Measurements from ENCODE around the gene NMT1. TPM values are rescaled to one million over a fixed set of nuclear protein-coding genes. Genes with fewer than 3 reads are reported as not detected.

Gene NMT1
- total RNA-seq, 3 donors from 2014 or later (not counting 1 experiment from before 2014, with no cell fraction given) = 56.6 to 94.7 (median 77.6) TPM

DNA sequence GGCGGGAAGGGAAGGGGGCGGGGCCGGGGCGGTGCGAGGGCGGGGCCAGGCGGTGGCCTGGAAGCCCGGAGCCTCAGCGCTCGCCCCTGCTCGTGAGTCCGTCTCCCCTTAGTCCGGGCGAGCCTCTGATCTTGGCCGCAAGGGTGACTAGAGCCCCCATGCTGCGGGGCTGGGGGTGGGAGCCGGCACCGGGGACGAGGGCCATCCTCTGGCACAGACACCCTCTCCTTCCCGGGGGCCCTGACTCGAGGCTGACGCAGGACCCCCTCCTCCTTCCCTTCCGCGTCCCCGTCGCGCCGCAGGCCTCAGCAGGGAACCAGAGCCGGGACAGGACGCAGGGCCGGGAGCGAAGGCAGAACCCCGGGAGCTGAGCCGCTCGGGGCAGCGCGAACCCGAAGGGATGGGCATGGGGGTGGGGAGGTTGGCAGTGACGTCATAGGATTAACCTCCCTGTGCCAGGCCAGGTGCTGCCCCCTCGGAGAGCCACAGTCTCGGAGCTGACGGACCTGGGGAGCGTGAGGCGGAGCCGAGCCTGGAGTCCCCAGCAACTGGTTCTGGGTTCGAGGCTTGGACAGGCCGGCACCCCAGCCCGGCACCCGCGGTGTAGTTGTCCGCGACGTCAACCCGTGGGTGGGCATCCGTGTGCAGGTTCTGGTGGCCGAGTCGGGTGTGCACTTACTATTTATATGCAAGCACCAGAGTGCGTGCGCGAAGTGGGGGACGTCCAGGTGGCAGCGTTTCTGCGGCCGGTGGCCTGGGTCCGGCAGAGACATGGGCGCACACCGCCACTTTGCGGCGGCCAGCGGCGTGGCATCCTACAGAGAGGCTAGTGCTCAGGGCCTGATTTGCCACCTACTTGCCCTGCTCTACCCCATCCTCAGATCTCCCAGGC lies 71.7 kb downstream of the NMT1 start:
- ATAC-seq (peak; percentile 54 to 66 (median 57)), DNase-seq (peak; percentile 65 to 84)
- intact Hi-C loops (cut with micrococcal nuclease) = loop anchor here (2.0 kb wide), 2 partner anchors 72 to 358 kb away; partner anchors contain the start of gene NMT1
- H3K27me3 Mint-ChIP-seq (ENCODE audit: low read depth in 2 of 2) = peaks cover 0 to 3% of the 10 kb centered on the region in 2 donors
- peak overlapping the region; percentile 92 for H3K4me3 Mint-ChIP-seq
- H3K27ac Mint-ChIP-seq = peak overlapping the region; percentile 82 to 88
- H3K4me1 Mint-ChIP-seq = peaks cover 12 to 20% of the 10 kb centered on the region in 2 donors
- Histone ChIP-seq H3K27me3 (ENCODE audit: control insufficient read depth, insufficient read depth, low read length) (no peaks in the 10 kb centered on the region), H3K4me1 (ENCODE audit: control insufficient read depth, insufficient read depth, low read length) (peaks cover 33% of the 10 kb centered on the region), H3K36me3 (ENCODE audit: control insufficient read depth, insufficient read depth, low read length) (no peaks in the 10 kb centered on the region), H3K4me3 (ENCODE audit: low read length) (peak overlapping the region; percentile 71), H3K9me3 (ENCODE audit: control insufficient read depth, insufficient read depth, low read length) (no peaks in the 10 kb centered on the region), H3K27ac (ENCODE audit: low read length) (peak overlapping the region; percentile 91)
- under 1% methylated on average over 69 of the region's 71 CpGs for WGBS (ENCODE audit: insufficient coverage)
- no peaks in the 10 kb centered on the region for H3K36me3 Mint-ChIP-seq
- TF ChIP-seq, protein P1, sequence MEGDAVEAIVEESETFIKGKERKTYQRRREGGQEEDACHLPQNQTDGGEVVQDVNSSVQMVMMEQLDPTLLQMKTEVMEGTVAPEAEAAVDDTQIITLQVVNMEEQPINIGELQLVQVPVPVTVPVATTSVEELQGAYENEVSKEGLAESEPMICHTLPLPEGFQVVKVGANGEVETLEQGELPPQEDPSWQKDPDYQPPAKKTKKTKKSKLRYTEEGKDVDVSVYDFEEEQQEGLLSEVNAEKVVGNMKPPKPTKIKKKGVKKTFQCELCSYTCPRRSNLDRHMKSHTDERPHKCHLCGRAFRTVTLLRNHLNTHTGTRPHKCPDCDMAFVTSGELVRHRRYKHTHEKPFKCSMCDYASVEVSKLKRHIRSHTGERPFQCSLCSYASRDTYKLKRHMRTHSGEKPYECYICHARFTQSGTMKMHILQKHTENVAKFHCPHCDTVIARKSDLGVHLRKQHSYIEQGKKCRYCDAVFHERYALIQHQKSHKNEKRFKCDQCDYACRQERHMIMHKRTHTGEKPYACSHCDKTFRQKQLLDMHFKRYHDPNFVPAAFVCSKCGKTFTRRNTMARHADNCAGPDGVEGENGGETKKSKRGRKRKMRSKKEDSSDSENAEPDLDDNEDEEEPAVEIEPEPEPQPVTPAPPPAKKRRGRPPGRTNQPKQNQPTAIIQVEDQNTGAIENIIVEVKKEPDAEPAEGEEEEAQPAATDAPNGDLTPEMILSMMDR (IDR thresholded peaks at IDR 0.05) = peak; percentile 71
- H3K9me3 Mint-ChIP-seq = no peaks in the 10 kb centered on the region

DNA sequence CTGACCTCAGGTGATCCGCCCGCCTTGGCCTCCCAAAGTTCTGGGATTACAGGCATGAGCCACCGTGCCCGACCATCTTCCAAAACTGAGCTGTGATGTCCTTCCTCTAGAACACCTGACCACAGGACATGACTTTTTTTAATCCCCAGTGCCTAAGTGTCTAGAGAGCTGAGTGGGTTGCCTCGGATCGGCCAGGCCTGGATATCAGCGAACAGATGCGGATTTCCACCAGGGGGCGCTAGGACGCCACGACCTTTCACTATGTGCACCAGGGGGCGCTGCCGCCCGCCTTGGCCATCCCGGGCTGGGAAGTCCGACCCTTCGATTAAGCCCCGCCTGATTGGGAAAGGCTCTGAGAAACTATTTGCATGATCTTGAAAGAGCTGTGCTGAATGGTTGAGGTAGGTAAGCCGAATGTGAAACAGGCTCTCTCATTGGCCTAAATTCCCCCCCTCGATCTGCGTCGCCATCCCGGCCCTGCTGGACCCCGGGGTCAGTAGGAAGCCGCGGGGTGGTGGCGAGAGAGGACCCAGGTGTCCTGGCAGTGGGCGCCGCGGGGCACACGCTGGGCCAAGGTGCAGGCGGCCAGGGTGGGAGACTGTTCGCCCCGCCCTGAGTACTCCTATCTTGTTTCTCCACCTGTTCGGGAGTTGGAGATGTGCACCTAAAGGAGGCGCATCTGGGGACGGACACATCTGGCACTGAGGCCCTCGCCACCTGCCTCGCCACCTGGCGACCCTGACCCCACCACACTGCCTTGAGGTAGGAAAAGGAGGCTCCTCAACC lies 74.3 kb downstream of the NMT1 start, which contains the start of gene ACBD4:
TSS of gene ACBD4 (plus strand) at position 496 of the 786 bp plus-strand sequence. CDS start 458 bp downstream, outside the sequence.
- Mint-ChIP-seq H3K4me1 (peaks cover 12 to 20% of the 10 kb centered on the region in 2 donors), H3K27ac (peak within 1 kb of the TSS; percentile 77 to 90), H3K4me3 (peak within 1 kb of the TSS; percentile 90), H3K27me3 (ENCODE audit: low read depth in 2 of 2) (peaks cover 0 to 3% of the 10 kb centered on the region in 2 donors), H3K36me3 (no peaks in the 10 kb centered on the region), H3K9me3 (no peaks in the 10 kb centered on the region)
- H3K27ac ChIP-seq (ENCODE audit: low read length) = peak within 1 kb of the TSS; percentile 69
- H3K9me3 ChIP-seq (ENCODE audit: control insufficient read depth, insufficient read depth, low read length) = no peaks in the 10 kb centered on the region
- H3K36me3 ChIP-seq (ENCODE audit: control insufficient read depth, insufficient read depth, low read length) = no peaks in the 10 kb centered on the region
- TF ChIP-seq, protein P1 (IDR thresholded peaks at IDR 0.05) = peak; percentile 100
- ATAC-seq (peak; percentile 86 to 96 (median 88)), DNase-seq (peak; percentile 98 to 99)
- H3K4me1 ChIP-seq (ENCODE audit: control insufficient read depth, insufficient read depth, low read length) = peaks cover 33% of the 10 kb centered on the region
- WGBS (ENCODE audit: insufficient coverage) = 6% methylated on average over 40 of the region's 40 CpGs
- no peaks in the 10 kb centered on the region for H3K27me3 ChIP-seq (ENCODE audit: control insufficient read depth, insufficient read depth, low read length)
- intact Hi-C loops (cut with micrococcal nuclease) = loop anchor here (1.0 to 2.0 kb wide), 5 partner anchors 13 to 250 kb away; partner anchors contain the start of genes HEXIM1 and HEXIM2
- peak within 1 kb of the TSS; percentile 81 for H3K4me3 ChIP-seq (ENCODE audit: low read length)

DNA sequence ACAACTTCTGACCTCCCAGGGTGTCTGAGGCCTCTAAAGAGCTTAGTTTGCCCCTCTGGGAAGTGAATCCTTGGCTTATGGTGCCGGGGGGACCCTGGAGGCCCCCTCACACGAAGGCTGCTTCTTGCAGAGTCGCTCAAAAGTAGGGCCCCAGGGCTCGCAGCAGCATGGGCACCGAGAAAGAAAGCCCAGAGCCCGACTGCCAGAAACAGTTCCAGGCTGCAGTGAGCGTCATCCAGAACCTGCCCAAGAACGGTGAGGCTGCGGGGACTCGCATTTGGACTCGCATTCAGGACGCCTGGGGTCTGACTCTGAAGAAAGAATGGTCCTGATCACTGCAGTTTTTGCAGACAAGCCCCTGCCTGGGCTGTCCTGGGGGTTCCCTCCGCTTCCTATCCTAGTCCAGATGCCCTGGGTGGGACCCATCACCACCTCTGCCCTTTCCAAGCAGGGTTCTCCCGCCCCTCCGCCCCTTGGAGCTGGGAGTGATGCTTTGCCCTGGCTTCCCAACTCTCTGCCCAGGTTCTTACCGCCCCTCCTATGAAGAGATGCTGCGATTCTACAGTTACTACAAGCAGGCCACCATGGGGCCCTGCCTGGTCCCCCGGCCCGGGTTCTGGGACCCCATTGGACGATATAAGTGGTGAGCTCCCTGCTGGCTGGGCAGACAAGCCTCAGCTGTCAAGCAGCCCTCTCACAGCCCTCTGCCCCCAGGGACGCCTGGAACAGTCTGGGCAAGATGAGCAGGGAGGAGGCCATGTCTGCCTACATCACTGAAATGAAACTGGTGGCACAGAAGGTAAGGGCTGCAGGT lies 75.1 kb downstream of the NMT1 start:
- H3K36me3 Mint-ChIP-seq = no peaks in the 10 kb centered on the region
- peak overlapping the region; percentile 69 for H3K27ac ChIP-seq (ENCODE audit: low read length)
- no peaks in the 10 kb centered on the region for H3K36me3 ChIP-seq (ENCODE audit: control insufficient read depth, insufficient read depth, low read length)
- no peaks in the 10 kb centered on the region for H3K9me3 Mint-ChIP-seq
- peak overlapping the region; percentile 77 to 90 for H3K27ac Mint-ChIP-seq
- H3K9me3 ChIP-seq (ENCODE audit: control insufficient read depth, insufficient read depth, low read length) = no peaks in the 10 kb centered on the region
- TF ChIP-seq, protein P1 (IDR thresholded peaks at IDR 0.05) = no peak
- 65% methylated on average over 21 of the region's 21 CpGs for WGBS (ENCODE audit: insufficient coverage)
- peak overlapping the region; percentile 81 for H3K4me3 ChIP-seq (ENCODE audit: low read length)
- H3K4me1 ChIP-seq (ENCODE audit: control insufficient read depth, insufficient read depth, low read length) = peaks cover 33% of the 10 kb centered on the region
- peaks cover 0 to 1% of the 10 kb centered on the region in 2 donors for H3K27me3 Mint-ChIP-seq (ENCODE audit: low read depth in 2 of 2)
- peaks cover 16 to 23% of the 10 kb centered on the region in 2 donors for H3K4me1 Mint-ChIP-seq
- ATAC-seq = no peak
- no peaks in the 10 kb centered on the region for H3K27me3 ChIP-seq (ENCODE audit: control insufficient read depth, insufficient read depth, low read length)
- DNase-seq = no peak
- peak overlapping the region; percentile 90 for H3K4me3 Mint-ChIP-seq
- intact Hi-C loops (cut with micrococcal nuclease) = loop anchor here (1.0 to 2.0 kb wide), 5 partner anchors 13 to 249 kb away; partner anchors contain the start of genes HEXIM1 and HEXIM2

Measured in natural killer cell (primary cell).